A549 treated with AZD2906 at 1 μM for 4 hours (cell line): ENCODE data around the gene MOB2. TPM values are rescaled to one million over a fixed set of nuclear protein-coding genes. Genes with fewer than 3 reads are reported as not detected.

Experiments used
- total RNA-seq: library from RNA; stranded (reverse); fragments of 200-300 nt; extraction: Qiagen RNA extraction; gene quantifications from 5 replicates; pipeline ENCODE4 v1.2.3, GENCODE V29; 2022

MOB2 gene
- total RNA-seq: 36.2 to 47.8 TPM (median 44.1 TPM) in 5 replicates

GRCh38 chr11:1486054-1486825 lies at the start of gene MOB2:
Gene MOB2 (minus strand): TSS chr11:1486779. CDS start chr11:1486556, 223 bp downstream.

Other genes starting within 250 kb of the MOB2 start
- 38.6 to 56.8 TPM (median 53.8 TPM) in 5 replicates for gene TOLLIP, start 177.1 kb downstream of the MOB2 start, total RNA-seq
- gene BRSK2, start 96.8 kb downstream of the MOB2 start, total RNA-seq: 4.8 to 8.6 TPM (median 6.3 TPM) in 5 replicates
- gene DUSP8, start 85.5 kb upstream of the MOB2 start, total RNA-seq: 0.81 to 1.2 TPM (median 1.0 TPM) in 5 replicates
- gene KRTAP5-1, start 98.5 kb upstream of the MOB2 start, total RNA-seq: not detected in 5 replicates
- gene KRTAP5-2, start 111.5 kb upstream of the MOB2 start, total RNA-seq: not detected in 5 replicates
- not detected in 5 replicates for gene KRTAP5-3, start 121.7 kb upstream of the MOB2 start, total RNA-seq
- not detected in 5 replicates for gene KRTAP5-4, start 135.4 kb upstream of the MOB2 start, total RNA-seq
- not detected in 5 replicates for gene KRTAP5-5, start 143.0 kb upstream of the MOB2 start, total RNA-seq
- gene KRTAP5-6, start 210.4 kb upstream of the MOB2 start, total RNA-seq: not detected in 5 replicates